ENCODE measurements around the gene ABCA2. TPM values are rescaled to one million over a fixed set of nuclear protein-coding genes. Genes with fewer than 3 reads are reported as not detected.

ABCA2 gene
- total RNA-seq, 6 experiments from 2014 or later: 23.7 to 49.2 (median 34.2) TPM

GRCh38 chr9:137009938-137010732 lies 17.9 kb downstream of the ABCA2 start:
- WGBS (ENCODE audit: insufficient coverage, low coverage, low lambda C conversion rate, missing lambda C conversion rate): 92% methylated on average over 2 of the region's 49 CpGs
- Histone ChIP-seq H3K4me1 (no peaks in the 10 kb centered on the region), H3K27ac (no peak overlapping the region), H3K36me3 (peaks cover 0 to 2% (median 1%) of the 10 kb centered on the region in 4 donors), H3K4me3 (no peak overlapping the region), H3K27me3 (no peaks in the 10 kb centered on the region), H3K9me3 (no peaks in the 10 kb centered on the region)
- intact Hi-C loops (cut with DNase I): no loop called here
- ATAC-seq: no peak
- TF ChIP-seq CTCF (IDR thresholded peaks at IDR 0.05) (no peak), POLR2A (IDR thresholded peaks at IDR 0.05) (no peak)
- DNase-seq: no peak

GRCh38 chr9:137009217-137009616 lies 18.8 kb downstream of the ABCA2 start:
- intact Hi-C loops (cut with DNase I): no loop called here
- no peaks in the 10 kb centered on the region for H3K27me3 ChIP-seq
- DNase-seq (no peak), ATAC-seq (no peak)
- no peak overlapping the region for H3K4me3 ChIP-seq
- WGBS (ENCODE audit: insufficient coverage, low coverage, low lambda C conversion rate, missing lambda C conversion rate): 95% methylated on average over 7 of the region's 18 CpGs
- H3K4me1 ChIP-seq: no peaks in the 10 kb centered on the region
- TF ChIP-seq CTCF (IDR thresholded peaks at IDR 0.05): no peak
- no peak for TF ChIP-seq POLR2A (IDR thresholded peaks at IDR 0.05)
- no peak overlapping the region for H3K27ac ChIP-seq
- H3K9me3 ChIP-seq: no peaks in the 10 kb centered on the region
- peaks cover 0 to 2% (median 0%) of the 10 kb centered on the region in 4 donors for H3K36me3 ChIP-seq

DNA sequence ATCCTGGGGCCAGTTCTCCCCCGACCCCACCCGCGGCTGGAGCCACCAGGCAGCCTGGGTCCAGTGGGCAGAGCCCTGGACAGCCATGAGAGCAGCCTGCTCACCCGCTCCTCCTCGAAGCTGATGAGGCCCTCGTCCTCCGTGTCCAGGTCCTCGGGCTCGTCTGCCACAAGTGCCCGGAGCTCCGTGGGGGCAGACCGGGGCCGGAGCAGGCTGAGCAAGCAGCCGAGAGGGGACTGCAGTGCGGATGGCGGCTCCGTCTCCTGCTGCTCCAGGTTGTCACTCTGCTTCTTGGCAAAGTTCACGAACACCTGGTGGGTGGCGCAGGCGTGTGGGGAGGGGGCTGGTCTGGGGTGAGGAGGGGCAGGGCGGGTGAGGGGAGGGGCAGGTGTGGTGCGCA lies 19.7 kb downstream of the ABCA2 start:
- H3K27me3 ChIP-seq: no peaks in the 10 kb centered on the region
- intact Hi-C loops (cut with DNase I): no loop called here
- H3K4me3 ChIP-seq: no peak overlapping the region
- DNase-seq (no peak), ATAC-seq (no peak)
- H3K36me3 ChIP-seq: peaks cover 0 to 2% (median 0%) of the 10 kb centered on the region in 4 donors
- TF ChIP-seq POLR2A (IDR thresholded peaks at IDR 0.05) (no peak), CTCF (IDR thresholded peaks at IDR 0.05) (no peak)
- WGBS (ENCODE audit: insufficient coverage, low coverage, low lambda C conversion rate, missing lambda C conversion rate): 0% methylated on average over 1 of the region's 22 CpGs
- H3K9me3 ChIP-seq: no peaks in the 10 kb centered on the region
- H3K4me1 ChIP-seq: no peaks in the 10 kb centered on the region
- no peak overlapping the region for H3K27ac ChIP-seq

- no CpG with 5 or more reads among the region's 13 CpGs for WGBS (ENCODE audit: insufficient coverage, low coverage, low lambda C conversion rate, missing lambda C conversion rate)
- TF ChIP-seq CTCF (IDR thresholded peaks at IDR 0.05) (no peak), POLR2A (IDR thresholded peaks at IDR 0.05) (no peak)
- Histone ChIP-seq H3K27ac (no peak overlapping the region), H3K27me3 (no peaks in the 10 kb centered on the region), H3K36me3 (peaks cover 0 to 2% (median 0%) of the 10 kb centered on the region in 4 donors), H3K4me3 (no peak overlapping the region), H3K4me1 (no peaks in the 10 kb centered on the region), H3K9me3 (no peaks in the 10 kb centered on the region)
- intact Hi-C loops (cut with DNase I): no loop called here
- DNase-seq: no peak
- peak in 2 of 4 donors; percentile 4 to 11 for ATAC-seq
Measured at GRCh38 chr9:137007816-137008270, 20.2 kb downstream of the ABCA2 start.
